ENCODE measurements around the gene CCDC14.

Gene CCDC14

GRCh38 chr3:123947482-123947881 is 13.5 kb downstream of the CCDC14 start:
- no peak for DNase-seq (ENCODE audit: low spot score)
- peaks cover 12 to 99% of the 10 kb centered on the region in 2 donors for H3K36me3 ChIP-seq (replicated peaks in 1 of 2; ENCODE audit: control insufficient read depth in 2 of 2, insufficient read depth in 2 of 2, low read length in 2 of 2)

GRCh38 chr3:123941542-123941941 is 19.5 kb downstream of the CCDC14 start:
- no peak overlapping the region for H2BK120ac ChIP-seq (ENCODE audit: low read depth, low read length)
- H2BK5ac ChIP-seq (ENCODE audit: low read length) = no peak overlapping the region
- no CpG with 5 or more reads among the region's 1 CpG for WGBS, 2 donors (ENCODE audit: extremely low coverage in 2 of 2, insufficient read length in 2 of 2, insufficient replicate concordance in 1 of 2)

More at GRCh38 chr3:123947482-123947881, 13.5 kb downstream of the CCDC14 start:
- Histone ChIP-seq H3K23ac (ENCODE audit: low read depth, low read length, poor library complexity) (no peak overlapping the region), H3K9ac (ENCODE audit: low read depth, low read length, poor library complexity) (no peak overlapping the region), H3K4me1 (ENCODE audit: control insufficient read depth in 2 of 2, insufficient read depth in 1 of 2, low read depth in 1 of 2, low read length in 2 of 2) (no peaks in the 10 kb centered on the region), H3K4ac (ENCODE audit: low read length) (no peak overlapping the region), H3K14ac (ENCODE audit: low read length) (no peak overlapping the region), H3K9me3 (replicated peaks in 1 of 2; ENCODE audit: control insufficient read depth in 2 of 2, insufficient read depth in 1 of 2, low read depth in 1 of 2, low read length in 2 of 2) (no peaks in the 10 kb centered on the region), H4K91ac (ENCODE audit: low read depth, low read length, poor library complexity) (no peak overlapping the region), H3K27ac (replicated peaks; ENCODE audit: low read length) (no peak overlapping the region), H4K8ac (ENCODE audit: low read depth, low read length) (no peak overlapping the region), H2BK12ac (ENCODE audit: low read length) (no peak overlapping the region), H3K4me2 (ENCODE audit: insufficient read depth, low read length, poor library complexity, severe bottlenecking) (no peak overlapping the region), H3K27me3 (ENCODE audit: control insufficient read depth in 3 of 3, insufficient read depth in 3 of 3, low read depth in 1 of 3, low read length in 3 of 3) (no peaks in the 10 kb centered on the region), H2AK5ac (ENCODE audit: low read depth, low read length) (no peak overlapping the region), H3K4me3 (ENCODE audit: low read length in 2 of 2) (no peak overlapping the region), H3K79me1 (ENCODE audit: low read depth, low read length) (no peaks in the 10 kb centered on the region), H2BK120ac (ENCODE audit: low read depth, low read length) (no peak overlapping the region), H2AFZ (ENCODE audit: low read length) (no peak overlapping the region), H3K18ac (ENCODE audit: low read length) (no peak overlapping the region), H2BK15ac (ENCODE audit: low read length) (no peak overlapping the region), H2BK5ac (ENCODE audit: low read length) (no peak overlapping the region)

DNA sequence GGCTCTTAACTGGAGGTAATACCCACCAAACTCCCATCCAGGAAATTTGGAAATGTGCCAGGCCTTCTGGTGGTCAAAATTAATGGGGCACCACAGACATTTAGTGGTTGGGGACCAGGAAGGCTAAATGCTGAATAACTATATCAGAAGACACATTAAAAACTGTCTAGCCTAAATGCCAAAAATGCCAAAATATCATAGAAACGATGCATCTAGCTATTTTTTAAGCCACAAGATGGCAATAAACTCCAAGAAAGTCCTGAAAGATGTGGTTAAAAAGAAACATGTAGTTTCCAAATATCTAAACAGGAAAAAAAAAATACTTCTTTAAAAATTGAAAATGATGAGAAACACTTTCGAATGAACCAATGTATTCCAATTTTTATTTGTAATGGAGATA is 19.9 kb downstream of the CCDC14 start:
- no peak overlapping the region for H3K14ac ChIP-seq (ENCODE audit: low read length)
- H3K9me3 ChIP-seq (replicated peaks in 1 of 2; ENCODE audit: control insufficient read depth in 2 of 2, insufficient read depth in 1 of 2, low read depth in 1 of 2, low read length in 2 of 2) = no peaks in the 10 kb centered on the region
- H3K27ac ChIP-seq (replicated peaks; ENCODE audit: low read length) = no peak overlapping the region
- WGBS, 2 donors (ENCODE audit: extremely low coverage in 2 of 2, insufficient read length in 2 of 2, insufficient replicate concordance in 1 of 2) = no CpG with 5 or more reads among the region's 2 CpGs
- no peak overlapping the region for H2BK15ac ChIP-seq (ENCODE audit: low read length)
- no peak overlapping the region for H4K8ac ChIP-seq (ENCODE audit: low read depth, low read length)
- no peak overlapping the region for H3K23ac ChIP-seq (ENCODE audit: low read depth, low read length, poor library complexity)
- H3K4me1 ChIP-seq (ENCODE audit: control insufficient read depth in 2 of 2, insufficient read depth in 1 of 2, low read depth in 1 of 2, low read length in 2 of 2) = no peaks in the 10 kb centered on the region
- no peak overlapping the region for H4K91ac ChIP-seq (ENCODE audit: low read depth, low read length, poor library complexity)
- H2BK5ac ChIP-seq (ENCODE audit: low read length) = no peak overlapping the region
- no peaks in the 10 kb centered on the region for H3K79me1 ChIP-seq (ENCODE audit: low read depth, low read length)
- no peak overlapping the region for H2BK120ac ChIP-seq (ENCODE audit: low read depth, low read length)
- H3K36me3 ChIP-seq (replicated peaks in 1 of 2; ENCODE audit: control insufficient read depth in 2 of 2, insufficient read depth in 2 of 2, low read length in 2 of 2) = peaks cover 7 to 100% of the 10 kb centered on the region in 2 donors
- H3K4me3 ChIP-seq (ENCODE audit: low read length in 2 of 2) = no peak overlapping the region
- no peaks in the 10 kb centered on the region for H3K27me3 ChIP-seq (ENCODE audit: control insufficient read depth in 3 of 3, insufficient read depth in 3 of 3, low read depth in 1 of 3, low read length in 3 of 3)
- no peak overlapping the region for H2BK12ac ChIP-seq (ENCODE audit: low read length)
- H2AK5ac ChIP-seq (ENCODE audit: low read depth, low read length) = no peak overlapping the region
- no peak overlapping the region for H3K4ac ChIP-seq (ENCODE audit: low read length)
- no peak overlapping the region for H3K18ac ChIP-seq (ENCODE audit: low read length)
- H3K9ac ChIP-seq (ENCODE audit: low read depth, low read length, poor library complexity) = no peak overlapping the region
- no peak overlapping the region for H3K4me2 ChIP-seq (ENCODE audit: insufficient read depth, low read length, poor library complexity, severe bottlenecking)
- DNase-seq (ENCODE audit: low spot score) = no peak
- no peak overlapping the region for H2AFZ ChIP-seq (ENCODE audit: low read length)

More at GRCh38 chr3:123941542-123941941, 19.5 kb downstream of the CCDC14 start:
- H3K4me2 ChIP-seq (ENCODE audit: insufficient read depth, low read length, poor library complexity, severe bottlenecking) = no peak overlapping the region
- no peak overlapping the region for H4K8ac ChIP-seq (ENCODE audit: low read depth, low read length)
- no peaks in the 10 kb centered on the region for H3K9me3 ChIP-seq (replicated peaks in 1 of 2; ENCODE audit: control insufficient read depth in 2 of 2, insufficient read depth in 1 of 2, low read depth in 1 of 2, low read length in 2 of 2)
- H3K9ac ChIP-seq (ENCODE audit: low read depth, low read length, poor library complexity) = no peak overlapping the region
- H3K23ac ChIP-seq (ENCODE audit: low read depth, low read length, poor library complexity) = no peak overlapping the region
- peaks cover 5 to 100% of the 10 kb centered on the region in 2 donors for H3K36me3 ChIP-seq (replicated peaks in 1 of 2; ENCODE audit: control insufficient read depth in 2 of 2, insufficient read depth in 2 of 2, low read length in 2 of 2)
- H2AK5ac ChIP-seq (ENCODE audit: low read depth, low read length) = no peak overlapping the region
- H3K27ac ChIP-seq (replicated peaks; ENCODE audit: low read length) = no peak overlapping the region
- H4K91ac ChIP-seq (ENCODE audit: low read depth, low read length, poor library complexity) = no peak overlapping the region
- H3K4me1 ChIP-seq (ENCODE audit: control insufficient read depth in 2 of 2, insufficient read depth in 1 of 2, low read depth in 1 of 2, low read length in 2 of 2) = no peaks in the 10 kb centered on the region
- H3K79me1 ChIP-seq (ENCODE audit: low read depth, low read length) = no peaks in the 10 kb centered on the region
- H3K14ac ChIP-seq (ENCODE audit: low read length) = no peak overlapping the region
- no peak overlapping the region for H3K18ac ChIP-seq (ENCODE audit: low read length)
- no peak overlapping the region for H3K4me3 ChIP-seq (ENCODE audit: low read length in 2 of 2)
- no peak overlapping the region for H2BK12ac ChIP-seq (ENCODE audit: low read length)
- H3K27me3 ChIP-seq (ENCODE audit: control insufficient read depth in 3 of 3, insufficient read depth in 3 of 3, low read depth in 1 of 3, low read length in 3 of 3) = no peaks in the 10 kb centered on the region
- no peak overlapping the region for H3K4ac ChIP-seq (ENCODE audit: low read length)
- DNase-seq (ENCODE audit: low spot score) = no peak
- no peak overlapping the region for H2AFZ ChIP-seq (ENCODE audit: low read length)
- no peak overlapping the region for H2BK15ac ChIP-seq (ENCODE audit: low read length)

- no peak overlapping the region for H2BK120ac ChIP-seq (ENCODE audit: low read depth, low read length)
- H3K4ac ChIP-seq (ENCODE audit: low read length) = no peak overlapping the region
- no peaks in the 10 kb centered on the region for H3K9me3 ChIP-seq (replicated peaks in 1 of 2; ENCODE audit: control insufficient read depth in 2 of 2, insufficient read depth in 1 of 2, low read depth in 1 of 2, low read length in 2 of 2)
- H4K91ac ChIP-seq (ENCODE audit: low read depth, low read length, poor library complexity) = no peak overlapping the region
- no peak overlapping the region for H3K23ac ChIP-seq (ENCODE audit: low read depth, low read length, poor library complexity)
- H3K18ac ChIP-seq (ENCODE audit: low read length) = no peak overlapping the region
- H3K9ac ChIP-seq (ENCODE audit: low read depth, low read length, poor library complexity) = no peak overlapping the region
- H2BK15ac ChIP-seq (ENCODE audit: low read length) = no peak overlapping the region
- H3K4me3 ChIP-seq (ENCODE audit: low read length in 2 of 2) = no peak overlapping the region
- H3K79me1 ChIP-seq (ENCODE audit: low read depth, low read length) = no peaks in the 10 kb centered on the region
- WGBS, 2 donors (ENCODE audit: extremely low coverage in 2 of 2, insufficient read length in 2 of 2, insufficient replicate concordance in 1 of 2) = no CpG with 5 or more reads among the region's 2 CpGs
- no peak overlapping the region for H2BK12ac ChIP-seq (ENCODE audit: low read length)
- no peak overlapping the region for H4K8ac ChIP-seq (ENCODE audit: low read depth, low read length)
- peaks cover 7 to 100% of the 10 kb centered on the region in 2 donors for H3K36me3 ChIP-seq (replicated peaks in 1 of 2; ENCODE audit: control insufficient read depth in 2 of 2, insufficient read depth in 2 of 2, low read length in 2 of 2)
- H3K4me1 ChIP-seq (ENCODE audit: control insufficient read depth in 2 of 2, insufficient read depth in 1 of 2, low read depth in 1 of 2, low read length in 2 of 2) = no peaks in the 10 kb centered on the region
- H3K27me3 ChIP-seq (ENCODE audit: control insufficient read depth in 3 of 3, insufficient read depth in 3 of 3, low read depth in 1 of 3, low read length in 3 of 3) = no peaks in the 10 kb centered on the region
- no peak overlapping the region for H3K14ac ChIP-seq (ENCODE audit: low read length)
- H3K27ac ChIP-seq (replicated peaks; ENCODE audit: low read length) = no peak overlapping the region
- no peak overlapping the region for H2BK5ac ChIP-seq (ENCODE audit: low read length)
- H3K4me2 ChIP-seq (ENCODE audit: insufficient read depth, low read length, poor library complexity, severe bottlenecking) = no peak overlapping the region
- H2AK5ac ChIP-seq (ENCODE audit: low read depth, low read length) = no peak overlapping the region
- H2AFZ ChIP-seq (ENCODE audit: low read length) = no peak overlapping the region
- DNase-seq (ENCODE audit: low spot score) = no peak
These were observed 21.3 kb downstream of the CCDC14 start for GRCh38 chr3:123939706-123940105.
